Bronchial smooth muscle cell (primary cell): ENCODE measurements around the gene ZNF468. TPM values are rescaled to one million over a fixed set of nuclear protein-coding genes. Genes with fewer than 3 reads are reported as not detected.

Experiments used
- total RNA-seq: library from RNA; depleted of rRNA; stranded (reverse); fragments of >200 nt; gene quantifications from 2 replicates; pipeline ENCODE4 v1.2.1, GENCODE V29; 2014

The ZNF468 gene
- total RNA-seq: 14.0 and 19.4 TPM in 2 replicates

DNA sequence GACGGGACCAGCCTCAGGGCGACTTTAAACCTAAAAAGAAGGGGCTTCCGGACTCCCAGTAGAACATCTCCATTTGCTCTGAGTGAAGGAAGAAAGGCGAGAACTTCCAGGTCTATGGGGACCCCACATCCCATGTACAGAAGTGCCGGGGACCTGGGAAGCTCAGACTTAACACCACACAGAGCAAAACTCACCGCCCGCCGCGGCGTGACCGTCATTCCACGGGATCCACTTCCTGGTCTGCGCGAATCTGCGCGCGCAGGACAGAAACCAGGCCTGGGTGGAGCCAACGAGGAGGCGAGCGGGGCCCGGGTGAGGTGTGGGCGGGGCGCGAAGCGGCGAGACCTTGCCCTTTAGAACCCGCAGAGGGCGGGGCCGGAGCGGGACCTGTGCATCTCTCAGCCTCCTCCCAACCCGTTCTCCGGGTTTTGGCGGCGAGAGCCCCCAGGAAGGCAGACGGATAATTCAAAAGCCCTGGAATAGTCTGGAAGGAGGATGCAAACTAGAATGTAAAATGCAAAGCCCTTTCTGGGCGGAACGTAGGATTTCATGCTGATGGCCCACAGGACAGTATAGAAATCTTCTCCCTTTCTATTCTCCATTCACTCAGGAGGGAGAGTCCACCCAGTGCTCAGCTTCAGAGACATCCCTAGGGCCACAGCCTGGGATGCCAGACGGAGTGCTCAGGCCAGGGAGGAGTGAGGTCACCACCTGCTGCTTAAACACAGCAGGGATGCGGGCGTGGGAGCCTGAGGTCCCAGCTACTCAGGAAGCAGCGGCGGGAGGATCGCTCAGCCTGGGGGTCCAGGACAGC lies at the start of gene ZNF468:
Gene ZNF468 (minus strand): TSS at position 242 of the 814 bp plus-strand sequence. CDS start 3,347 bp downstream, outside the sequence.

GRCh38 chr19:52897138-52897935 lies 39.9 kb upstream of the ZNF468 start, which contains the start of gene ZNF320:
Gene ZNF320 (minus strand): TSS chr19:52897635. CDS start chr19:52890255, 7,380 bp downstream.

DNA sequence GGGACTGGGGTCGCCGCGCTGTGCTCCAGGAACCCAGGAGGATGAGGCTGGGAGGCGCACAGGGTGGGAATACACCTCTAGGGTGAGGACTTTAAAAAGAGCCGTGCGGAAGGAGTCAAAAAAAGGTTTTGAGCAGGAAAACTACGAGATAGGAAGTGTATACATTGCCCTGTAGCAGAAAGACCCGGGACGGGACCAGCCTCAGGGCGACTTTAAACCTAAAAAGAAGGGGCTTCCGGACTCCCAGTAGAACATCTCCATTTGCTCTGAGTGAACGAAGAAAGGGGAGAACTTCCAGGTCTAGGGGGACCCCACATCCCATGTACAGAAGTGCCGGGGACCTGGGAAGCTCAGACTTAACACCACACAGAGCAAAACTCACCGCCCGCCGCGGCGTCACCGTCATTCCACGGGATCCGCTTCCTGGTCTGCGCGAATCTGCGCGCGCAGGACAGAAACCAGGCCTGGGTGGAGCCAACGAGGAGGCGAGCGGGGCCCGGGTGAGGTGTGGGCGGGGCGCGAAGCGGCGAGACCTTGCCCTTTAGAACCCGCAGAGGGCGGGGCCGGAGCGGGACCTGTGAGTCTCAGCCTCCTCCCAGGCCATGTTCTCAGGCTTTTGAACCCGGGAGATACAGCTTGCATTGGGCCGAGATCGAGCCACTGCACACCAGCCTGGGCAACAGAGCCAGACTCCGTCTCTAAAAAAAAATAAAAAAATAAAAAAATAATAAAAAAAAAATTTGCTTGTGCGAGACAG lies 36.0 kb downstream of the ZNF468 start, which contains the start of gene ZNF28:
Gene ZNF28 (minus strand): TSS at position 430 of the 757 bp plus-strand sequence. CDS start 3,675 bp downstream, outside the sequence.

Other genes starting within 250 kb of the ZNF468 start
- 49.4 and 50.3 TPM in 2 replicates for gene ZNF83, start 219.3 kb downstream of the ZNF468 start, total RNA-seq
- 6.5 and 9.7 TPM in 2 replicates for gene ZNF611, start 122.6 kb downstream of the ZNF468 start, total RNA-seq
- gene ZNF600, start 70.8 kb downstream of the ZNF468 start, total RNA-seq: 1.8 and 3.2 TPM in 2 replicates
- 7.3 and 9.4 TPM in 2 replicates for gene ZNF28, start 36.0 kb downstream of the ZNF468 start, total RNA-seq
- 8.0 and 8.4 TPM in 2 replicates for gene ZNF320, start 40.0 kb upstream of the ZNF468 start, total RNA-seq
- gene ZNF888, start 65.8 kb upstream of the ZNF468 start, total RNA-seq: 2.5 and 3.5 TPM in 2 replicates
- 8.6 and 9.1 TPM in 2 replicates for gene ZNF816, start 105.3 kb upstream of the ZNF468 start, total RNA-seq
- not detected in 2 replicates for gene ERVV-1, start 156.3 kb upstream of the ZNF468 start, total RNA-seq
- gene ERVV-2, start 187.1 kb upstream of the ZNF468 start, total RNA-seq: not detected in 2 replicates
- gene ZNF160, start 245.8 kb upstream of the ZNF468 start, total RNA-seq: 21.3 and 22.7 TPM in 2 replicates